ENCODE data around the gene SBF1.

GRCh38 chr22:50513175-50513574, 38.3 kb upstream of the SBF1 start:
- TF ChIP-seq CTCF (optimal IDR thresholded peaks at IDR 0.05 in 1 of 3, IDR thresholded peaks at IDR 0.05 in 1 of 3, conservative IDR thresholded peaks at IDR 0.05 in 1 of 3; ENCODE audit: extremely low read depth in 1 of 3, insufficient read depth in 2 of 3, low read length in 3 of 3) (no peak), EZH2 (IDR thresholded peaks at IDR 0.05; ENCODE audit: low read length) (no peak)

All from keratinocyte (primary cell).